RWPE1 (cell line): ENCODE results near the gene PIM3.
"Not testable (repeated sequence)": the region's sequence is repeated elsewhere in the genome, so short reads cannot be mapped to it uniquely, and the experiment has no call there.

Experiments
- CTCF ChIA-PET: fragments of 350-600 bp; sonication (Branson Sonifier 250); formaldehyde crosslinking; extraction: SDS; loops from one replicate; lab custom pipeline; 2021; lab: Yijun Ruan, JAX
- POLR2A ChIA-PET: fragments of 400-600 bp; formaldehyde crosslinking; extraction: SDS; loops from one replicate; lab custom pipeline; 2020; ENCODE audit warnings: antibody characterized with exemption; ENCODE audit not compliant: low non-redundant PET; lab: Yijun Ruan, JAX
- DNase-seq: peaks from one replicate; pipeline ENCODE4 v3.0.0; 2012; ENCODE audit warnings: low spot score
- H3K27ac ChIP-seq: fragments of 450-650 bp; 2 replicates; pipeline ENCODE4 v1.5.1; 2017
- TF ChIP-seq, protein P1 (sequence below): fragments of 450-650 bp; conservative IDR thresholded peaks from 2 replicates; pipeline ENCODE4 v1.5.1; 2017; ENCODE audit warnings: low read depth, mild to moderate bottlenecking

PIM3 gene

DNA sequence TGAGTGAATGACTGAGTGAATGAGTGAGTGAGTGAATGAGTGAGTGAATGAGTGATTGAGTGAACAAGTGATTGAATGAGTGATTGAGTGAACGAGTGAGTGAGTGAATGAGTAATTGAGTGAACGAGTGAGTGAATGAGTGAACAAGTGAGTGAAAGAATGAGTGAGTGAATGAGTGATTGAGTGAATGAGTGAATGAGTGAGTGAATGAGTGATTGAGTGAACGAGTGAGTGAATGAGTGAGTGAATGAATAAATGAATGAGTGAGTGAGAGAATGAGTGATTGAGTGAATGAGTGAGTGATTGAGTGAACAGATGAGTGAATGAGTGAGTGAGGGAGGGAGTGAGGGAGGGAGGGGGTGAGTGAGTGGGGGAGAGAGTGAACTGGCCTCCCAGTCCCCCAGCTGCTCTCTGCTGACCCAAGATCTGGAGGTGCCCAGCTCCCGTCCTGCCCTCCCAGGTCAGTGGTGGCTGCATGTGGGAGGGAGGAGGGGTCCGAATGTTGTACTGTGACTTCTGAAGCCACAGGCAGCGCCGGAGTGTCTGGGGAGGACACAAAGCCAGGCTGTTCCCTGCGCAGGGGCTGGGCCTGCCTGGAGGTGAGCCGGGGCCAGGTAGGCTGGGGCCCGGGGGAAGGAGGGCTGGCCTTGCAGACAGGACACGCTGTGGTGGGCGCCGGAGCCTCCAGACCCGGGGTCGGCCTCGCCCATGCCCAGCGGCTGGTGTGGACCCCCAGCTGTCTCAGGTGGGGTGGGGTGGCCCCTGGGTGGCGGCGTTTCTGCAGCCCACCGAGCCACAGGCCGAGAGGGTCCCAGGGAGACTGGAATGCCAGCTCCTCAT lies 17.8 kb upstream of the PIM3 start:
- no peak for DNase-seq
- ChIA-PET CTCF (no interaction called here), POLR2A (no interaction called here)
- H3K27ac ChIP-seq: peak overlapping the region; percentile 69
- TF ChIP-seq, protein P1, sequence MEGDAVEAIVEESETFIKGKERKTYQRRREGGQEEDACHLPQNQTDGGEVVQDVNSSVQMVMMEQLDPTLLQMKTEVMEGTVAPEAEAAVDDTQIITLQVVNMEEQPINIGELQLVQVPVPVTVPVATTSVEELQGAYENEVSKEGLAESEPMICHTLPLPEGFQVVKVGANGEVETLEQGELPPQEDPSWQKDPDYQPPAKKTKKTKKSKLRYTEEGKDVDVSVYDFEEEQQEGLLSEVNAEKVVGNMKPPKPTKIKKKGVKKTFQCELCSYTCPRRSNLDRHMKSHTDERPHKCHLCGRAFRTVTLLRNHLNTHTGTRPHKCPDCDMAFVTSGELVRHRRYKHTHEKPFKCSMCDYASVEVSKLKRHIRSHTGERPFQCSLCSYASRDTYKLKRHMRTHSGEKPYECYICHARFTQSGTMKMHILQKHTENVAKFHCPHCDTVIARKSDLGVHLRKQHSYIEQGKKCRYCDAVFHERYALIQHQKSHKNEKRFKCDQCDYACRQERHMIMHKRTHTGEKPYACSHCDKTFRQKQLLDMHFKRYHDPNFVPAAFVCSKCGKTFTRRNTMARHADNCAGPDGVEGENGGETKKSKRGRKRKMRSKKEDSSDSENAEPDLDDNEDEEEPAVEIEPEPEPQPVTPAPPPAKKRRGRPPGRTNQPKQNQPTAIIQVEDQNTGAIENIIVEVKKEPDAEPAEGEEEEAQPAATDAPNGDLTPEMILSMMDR: no peak

DNA sequence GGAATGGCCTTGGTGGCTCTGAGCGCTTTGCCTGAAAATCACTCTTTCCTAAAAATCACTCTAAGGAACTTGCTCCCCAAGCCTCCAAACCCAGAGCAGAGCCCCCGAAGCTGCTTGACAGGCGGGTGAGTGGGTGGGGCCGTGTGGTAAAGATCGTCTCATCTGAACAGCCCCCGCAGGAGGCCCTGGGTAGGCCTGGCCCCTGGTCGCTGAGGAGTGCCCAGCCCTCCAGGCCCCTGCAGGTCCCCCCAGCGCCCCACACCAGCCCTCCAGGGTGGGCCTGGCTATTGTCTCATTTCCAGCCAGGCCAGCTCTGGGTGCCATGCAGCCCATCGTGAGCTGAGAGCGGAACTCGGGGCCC lies 17.2 kb upstream of the PIM3 start:
- peak overlapping the region; percentile 69 for H3K27ac ChIP-seq
- TF ChIP-seq, protein P1: no peak
- ChIA-PET POLR2A (no interaction called here), CTCF (no interaction called here)
- DNase-seq: no peak

DNA sequence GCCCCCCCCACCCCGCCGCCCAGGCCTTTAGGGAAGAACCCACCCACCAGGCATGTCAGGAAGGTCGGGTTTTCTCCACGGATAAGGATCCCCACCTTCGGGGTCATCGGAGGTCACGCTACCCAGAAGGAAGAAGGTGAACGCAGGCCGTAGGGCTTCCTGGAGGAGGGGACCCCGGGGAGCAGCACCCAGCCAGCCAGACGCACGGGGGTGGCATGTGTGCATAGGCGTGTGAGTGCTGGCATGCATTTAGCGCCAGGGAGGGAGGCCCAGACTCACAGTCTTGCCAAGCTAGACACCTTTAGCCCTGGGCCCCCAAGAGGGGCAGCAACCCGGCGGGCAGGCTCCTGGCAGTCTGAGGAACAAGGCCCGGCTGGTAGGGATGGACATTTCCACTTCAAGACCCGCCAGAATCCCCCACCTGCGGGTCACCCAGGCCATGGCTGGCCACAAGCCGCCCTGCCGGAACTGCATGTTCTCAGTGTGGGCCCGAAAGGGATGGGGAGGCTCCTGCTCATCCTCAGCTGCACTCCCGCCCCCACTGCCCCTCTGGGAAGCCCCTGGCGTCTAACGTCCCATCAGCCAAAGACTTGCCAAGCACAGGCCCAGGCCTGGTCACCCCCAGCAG lies 16.7 kb upstream of the PIM3 start:
- TF ChIP-seq, protein P1: no peak
- CTCF ChIA-PET: no interaction called here
- POLR2A ChIA-PET: no interaction called here
- DNase-seq: no peak
- peak overlapping the region; percentile 69 for H3K27ac ChIP-seq

DNA sequence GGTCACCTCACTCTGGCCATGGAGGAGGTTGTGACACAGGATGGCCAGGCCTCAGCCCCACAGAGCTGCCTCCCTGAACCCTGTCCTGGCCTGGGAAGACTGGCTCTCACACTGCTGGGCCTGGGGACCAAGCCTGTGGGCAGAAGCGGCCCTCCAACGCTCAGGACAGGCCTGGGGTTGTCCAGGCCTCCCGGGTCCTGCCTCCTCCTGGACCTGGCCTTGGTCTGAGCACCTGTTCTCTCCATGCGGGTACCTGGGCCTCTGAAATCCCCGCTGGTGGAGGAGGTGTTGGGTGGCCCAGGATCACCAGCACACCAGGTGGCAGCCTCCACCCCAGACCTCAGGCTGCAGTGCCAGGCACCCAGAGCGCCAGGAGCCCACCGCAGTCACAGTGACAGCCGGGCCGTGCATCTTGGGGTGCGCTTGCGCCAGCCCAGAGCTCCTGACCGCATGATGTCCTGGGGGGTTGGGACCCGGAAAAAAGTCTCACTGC lies 16.1 kb upstream of the PIM3 start:
- ChIA-PET POLR2A (no interaction called here), CTCF (no interaction called here)
- peak overlapping the region; percentile 69 for H3K27ac ChIP-seq
- TF ChIP-seq, protein P1: no peak
- DNase-seq: no peak

DNA sequence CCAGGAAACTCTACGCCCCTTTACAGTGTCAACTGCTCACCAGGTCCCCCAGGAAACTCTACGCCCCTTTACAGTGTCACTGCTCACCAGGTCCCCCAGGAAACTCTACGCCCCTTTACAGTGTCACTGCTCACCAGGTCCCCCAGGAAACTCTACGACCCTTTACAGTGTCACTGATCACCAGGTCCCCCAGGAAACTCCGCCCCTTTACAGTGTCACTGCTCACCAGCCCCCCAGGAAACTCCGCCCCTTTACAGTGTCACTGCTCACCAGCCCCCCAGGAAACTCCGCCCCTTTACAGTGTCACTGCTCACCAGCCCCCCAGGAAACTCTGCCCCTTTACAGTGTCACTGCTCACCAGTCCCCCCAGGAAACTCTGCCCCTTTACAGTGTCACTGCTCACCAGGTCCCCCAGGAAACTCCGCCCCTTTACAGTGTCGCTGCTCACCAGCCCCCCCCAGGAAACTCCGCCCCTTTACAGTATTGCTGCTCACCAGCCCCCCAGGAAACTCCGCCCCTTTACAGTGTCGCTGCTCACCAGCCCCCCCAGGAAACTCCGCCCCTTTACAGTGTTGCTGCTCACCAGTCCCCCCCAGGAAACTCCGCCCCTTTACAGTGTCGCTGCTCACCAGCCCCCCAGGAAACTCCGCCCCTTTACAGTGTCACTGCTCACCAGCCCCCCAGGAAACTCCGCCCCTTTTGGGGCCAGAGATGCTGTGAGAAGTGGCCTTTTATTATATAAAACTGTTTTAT lies 15.4 kb upstream of the PIM3 start:
- POLR2A ChIA-PET, CTCF ChIA-PET, DNase-seq: not testable (repeated sequence)
- peak overlapping the region; percentile 92; the same call in 1 of the 2 replicates for H3K27ac ChIP-seq

DNA sequence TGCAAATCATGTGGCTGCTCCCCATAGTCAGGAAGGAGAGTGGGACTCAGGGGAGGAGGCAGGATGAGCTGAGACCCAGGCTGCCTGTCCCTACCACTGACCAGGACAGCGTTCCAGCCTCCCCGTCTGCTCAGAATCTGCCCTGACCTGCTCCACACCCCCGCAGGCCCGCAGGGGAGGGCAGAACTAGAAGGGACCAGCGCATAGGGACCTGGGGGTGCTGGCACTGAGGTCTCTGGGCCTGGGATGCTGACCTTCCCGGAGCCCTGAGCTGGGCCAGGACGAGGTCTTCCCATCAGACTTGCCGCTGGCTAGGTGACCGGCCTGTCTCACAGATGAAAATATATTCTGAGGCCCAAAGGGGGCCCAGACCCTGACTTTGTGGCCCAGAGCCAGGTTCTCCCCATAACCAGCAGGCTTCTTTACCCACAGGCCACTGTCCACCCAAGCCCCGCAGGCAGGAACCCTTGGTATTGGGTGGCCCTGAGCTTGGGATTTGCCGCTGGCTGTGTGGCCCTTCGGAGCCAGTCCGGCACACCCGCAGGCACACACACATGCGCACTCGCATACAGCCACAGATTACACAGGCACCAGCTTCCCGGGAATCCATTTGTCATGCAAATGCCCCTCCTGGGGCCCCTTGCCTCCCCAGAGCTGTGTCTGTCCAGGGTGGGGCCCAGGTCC lies 13.8 kb upstream of the PIM3 start:
- ChIA-PET CTCF (interaction anchor here (1.0 kb wide), 1 partner anchor 83 kb away, joined by 3 read pairs; no protein-coding TSS in a partner anchor), POLR2A (interaction anchor here (1.1 kb wide), 1 partner anchor 11 kb away, joined by 4 read pairs; no protein-coding TSS in a partner anchor)
- TF ChIP-seq, protein P1: no peak
- peak overlapping the region; percentile 92 for H3K27ac ChIP-seq
- no peak for DNase-seq
